Fibroblast of skin of left quadriceps (primary cell): ENCODE measurements around the gene SIRPD.
"Not testable (repeated sequence)": the region's sequence is repeated elsewhere in the genome, so short reads cannot be mapped to it uniquely, and the experiment has no call there.

Experiments used
- DNase-seq, 2 experiments: peaks; one replicate each; pipeline ENCODE4 v3.0.0-alpha.2; 2013; ENCODE audit warnings: low read depth in 2 of 2

The SIRPD gene

GRCh38 chr20:1537731-1538058, 19.8 kb downstream of the SIRPD start:
- DNase-seq: no peak

- no peak for DNase-seq
Measured at GRCh38 chr20:1536893-1537730, 20.4 kb downstream of the SIRPD start.

GRCh38 chr20:1535420-1536175, 21.9 kb downstream of the SIRPD start:
- DNase-seq: no peak

GRCh38 chr20:1534526-1534925, 23.0 kb downstream of the SIRPD start:
- no peak for DNase-seq

- DNase-seq: no peak
Measured at GRCh38 chr20:1533059-1533458, 24.4 kb downstream of the SIRPD start.

- no peak for DNase-seq
Measured at GRCh38 chr20:1528811-1529210, 28.7 kb downstream of the SIRPD start.

- no peak for DNase-seq
Measured at GRCh38 chr20:1527923-1528322, 29.6 kb downstream of the SIRPD start.

GRCh38 chr20:1526896-1527295, 30.6 kb downstream of the SIRPD start:
- no peak for DNase-seq

GRCh38 chr20:1526310-1526709, 31.2 kb downstream of the SIRPD start:
- no peak for DNase-seq

- DNase-seq: no peak
Measured at GRCh38 chr20:1524004-1524403, 33.5 kb downstream of the SIRPD start.

- DNase-seq: no peak
Measured at GRCh38 chr20:1517010-1517409, 40.5 kb downstream of the SIRPD start.

- DNase-seq: no peak
Measured at GRCh38 chr20:1513801-1514200, 43.7 kb downstream of the SIRPD start.

GRCh38 chr20:1509237-1509636, 48.3 kb downstream of the SIRPD start:
- DNase-seq: no peak

- DNase-seq: no peak
Measured at GRCh38 chr20:1508574-1508973, 48.9 kb downstream of the SIRPD start.

GRCh38 chr20:1507276-1507675, 50.2 kb downstream of the SIRPD start:
- DNase-seq: no peak

- no peak for DNase-seq
Measured at GRCh38 chr20:1505871-1506270, 51.6 kb downstream of the SIRPD start.

GRCh38 chr20:1505361-1505760, 52.1 kb downstream of the SIRPD start:
- DNase-seq: no peak

GRCh38 chr20:1503564-1504227, 53.8 kb downstream of the SIRPD start:
- peak; percentile 62 to 65 for DNase-seq

GRCh38 chr20:1500496-1500895, 57.0 kb downstream of the SIRPD start:
- DNase-seq: no peak

- no peak for DNase-seq
Measured at GRCh38 chr20:1499528-1500420, 57.7 kb downstream of the SIRPD start.

- DNase-seq: not testable (repeated sequence)
Measured at GRCh38 chr20:1497371-1497770, 60.1 kb downstream of the SIRPD start.

- DNase-seq: no peak
Measured at GRCh38 chr20:1496930-1497329, 60.6 kb downstream of the SIRPD start.
